GM13976 (cell line): Measurements from ENCODE around the gene KIRREL3.

ENCODE experiments used
- DNase-seq: peaks from one replicate; pipeline ENCODE4 v3.0.0; 2012; ENCODE audit warnings: low spot score
- in situ Hi-C: fragments of 300-500 bp; cut with MboI; formaldehyde crosslinking; loops from one replicate; pipeline ENCODE4 v1.12.0; 2022; ENCODE audit warnings: low sequenced_read_pairs, mixed read lengths, inconsistent platforms; ENCODE audit not compliant: unreplicated experiment
- TF ChIP-seq, protein P1 (sequence below): IDR thresholded peaks from 2 replicates; pipeline ENCODE4 v1.5.1; 2012; ENCODE audit warnings: borderline replicate concordance, mild to moderate bottlenecking; ENCODE audit not compliant: insufficient read depth; ENCODE audit errors: extremely low read depth, missing control alignments, control extremely low read depth

The KIRREL3 gene

DNA sequence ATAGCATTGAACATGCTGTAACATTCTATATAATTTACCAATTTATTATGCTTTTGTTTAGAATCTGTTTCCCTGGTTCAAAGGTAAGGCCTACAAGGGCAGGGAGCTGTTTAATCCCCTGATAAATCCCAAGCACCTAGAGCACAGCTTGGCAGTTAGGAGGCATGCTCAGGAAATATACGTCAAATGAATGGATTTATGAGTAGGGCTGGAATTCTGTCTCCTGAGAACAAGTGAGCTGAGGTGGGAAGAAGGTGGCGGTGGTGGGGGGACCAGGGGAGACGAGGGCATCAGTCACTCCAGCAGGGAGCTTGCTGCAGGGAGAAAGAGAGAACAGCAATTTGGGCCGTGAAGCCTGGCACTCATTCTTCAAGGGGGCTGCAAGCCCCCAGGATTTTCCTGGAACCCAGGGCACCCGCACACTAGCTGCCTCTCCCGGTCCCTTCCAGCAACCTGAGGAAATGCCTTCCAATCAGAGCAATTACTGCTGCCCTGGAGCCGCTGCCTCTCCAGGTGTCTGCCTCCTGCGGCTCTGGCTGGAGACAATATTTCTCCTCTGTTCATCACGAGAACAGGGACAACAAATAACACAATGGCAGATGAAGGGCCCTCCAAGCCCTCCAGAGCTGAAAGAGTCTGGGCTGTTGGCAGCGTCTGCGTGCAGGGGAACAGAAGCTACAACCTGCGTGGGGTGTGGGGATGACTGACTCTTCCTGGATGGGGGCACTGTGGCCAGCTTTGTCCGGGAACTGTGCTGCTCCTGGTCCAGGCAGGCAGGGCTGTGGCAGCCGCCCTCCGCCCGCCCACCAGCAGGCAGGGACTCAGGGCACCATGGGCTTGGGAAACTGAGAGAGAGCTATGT, 411.7 kb downstream of the KIRREL3 start:
- no peak for DNase-seq
- TF ChIP-seq, protein P1, sequence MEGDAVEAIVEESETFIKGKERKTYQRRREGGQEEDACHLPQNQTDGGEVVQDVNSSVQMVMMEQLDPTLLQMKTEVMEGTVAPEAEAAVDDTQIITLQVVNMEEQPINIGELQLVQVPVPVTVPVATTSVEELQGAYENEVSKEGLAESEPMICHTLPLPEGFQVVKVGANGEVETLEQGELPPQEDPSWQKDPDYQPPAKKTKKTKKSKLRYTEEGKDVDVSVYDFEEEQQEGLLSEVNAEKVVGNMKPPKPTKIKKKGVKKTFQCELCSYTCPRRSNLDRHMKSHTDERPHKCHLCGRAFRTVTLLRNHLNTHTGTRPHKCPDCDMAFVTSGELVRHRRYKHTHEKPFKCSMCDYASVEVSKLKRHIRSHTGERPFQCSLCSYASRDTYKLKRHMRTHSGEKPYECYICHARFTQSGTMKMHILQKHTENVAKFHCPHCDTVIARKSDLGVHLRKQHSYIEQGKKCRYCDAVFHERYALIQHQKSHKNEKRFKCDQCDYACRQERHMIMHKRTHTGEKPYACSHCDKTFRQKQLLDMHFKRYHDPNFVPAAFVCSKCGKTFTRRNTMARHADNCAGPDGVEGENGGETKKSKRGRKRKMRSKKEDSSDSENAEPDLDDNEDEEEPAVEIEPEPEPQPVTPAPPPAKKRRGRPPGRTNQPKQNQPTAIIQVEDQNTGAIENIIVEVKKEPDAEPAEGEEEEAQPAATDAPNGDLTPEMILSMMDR: no peak
- in situ Hi-C loops: no loop called here

DNA sequence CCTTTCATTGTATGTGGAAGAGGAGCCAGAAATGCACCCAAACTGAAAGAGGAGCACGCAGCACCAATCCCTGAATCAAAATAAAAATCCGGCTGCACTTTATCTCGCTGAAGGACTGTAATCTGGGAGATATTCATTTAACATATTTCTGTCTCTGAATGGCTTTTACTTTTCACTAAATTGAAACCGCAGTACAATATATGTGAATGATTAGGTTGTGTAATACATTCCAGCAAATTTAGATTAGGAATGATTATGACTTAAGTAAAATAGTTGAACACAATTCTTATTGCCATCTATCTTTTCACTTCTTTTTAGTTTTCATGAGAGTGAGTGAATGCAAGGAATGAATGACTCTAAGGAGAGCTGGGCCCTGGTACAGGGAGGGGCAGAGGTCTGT, 413.0 kb downstream of the KIRREL3 start:
- no peak for DNase-seq
- TF ChIP-seq, protein P1: no peak
- in situ Hi-C loops: no loop called here

DNA sequence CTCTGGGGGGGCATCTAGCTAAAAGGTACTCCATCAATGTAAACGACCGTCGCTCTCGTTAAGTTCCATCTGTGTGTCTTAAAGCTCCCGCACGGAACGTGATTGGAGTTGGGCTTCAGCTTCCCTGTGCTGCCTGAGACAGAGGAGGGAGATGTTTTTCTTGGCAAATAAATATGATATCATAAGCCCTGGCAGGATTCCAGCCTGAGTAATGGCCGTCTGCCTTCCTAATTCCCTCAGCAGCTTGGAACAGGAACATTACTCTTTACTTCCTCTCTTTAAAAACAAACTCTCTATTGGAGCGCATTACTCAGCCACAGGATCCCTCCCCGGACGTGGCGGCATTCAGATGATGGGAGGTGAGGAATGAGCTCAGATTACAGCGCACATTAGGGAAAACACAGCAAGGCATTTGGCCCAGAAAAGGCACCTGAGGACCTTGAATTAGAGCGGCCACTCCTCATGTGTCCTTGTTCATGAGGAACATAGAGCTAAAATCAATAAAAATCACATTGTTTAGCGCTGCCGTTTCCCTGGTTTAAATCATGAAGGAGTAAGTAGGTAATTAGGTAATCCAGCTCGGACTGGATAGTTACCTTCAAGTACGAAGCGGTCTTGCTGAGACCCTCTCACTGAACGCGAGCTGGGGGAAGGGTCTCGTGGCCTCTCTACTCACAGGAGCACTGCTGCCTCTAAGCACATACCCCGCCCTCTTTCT, 414.6 kb downstream of the KIRREL3 start:
- in situ Hi-C loops: no loop called here
- TF ChIP-seq, protein P1: no peak
- DNase-seq: no peak

DNA sequence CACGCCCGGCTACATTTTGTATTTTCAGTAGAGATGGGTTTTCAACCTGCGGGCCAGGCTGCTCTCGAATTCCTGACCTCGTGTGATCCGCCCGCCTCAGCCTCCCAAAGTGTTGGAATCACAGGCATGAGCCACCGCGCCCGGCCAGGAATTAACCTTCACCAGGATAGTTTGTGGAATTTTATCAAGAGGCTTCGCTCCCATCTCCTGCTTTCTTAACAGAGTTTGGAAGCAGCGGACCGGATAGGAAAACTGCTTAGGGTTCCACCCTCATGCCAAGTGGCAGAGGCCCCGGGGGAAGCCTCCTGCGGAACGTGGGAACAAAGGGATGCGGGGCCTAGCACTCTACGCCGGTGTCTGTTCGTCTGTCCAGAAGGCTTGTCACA, 415.2 kb downstream of the KIRREL3 start:
- TF ChIP-seq, protein P1: no peak
- in situ Hi-C loops: no loop called here
- no peak for DNase-seq

DNA sequence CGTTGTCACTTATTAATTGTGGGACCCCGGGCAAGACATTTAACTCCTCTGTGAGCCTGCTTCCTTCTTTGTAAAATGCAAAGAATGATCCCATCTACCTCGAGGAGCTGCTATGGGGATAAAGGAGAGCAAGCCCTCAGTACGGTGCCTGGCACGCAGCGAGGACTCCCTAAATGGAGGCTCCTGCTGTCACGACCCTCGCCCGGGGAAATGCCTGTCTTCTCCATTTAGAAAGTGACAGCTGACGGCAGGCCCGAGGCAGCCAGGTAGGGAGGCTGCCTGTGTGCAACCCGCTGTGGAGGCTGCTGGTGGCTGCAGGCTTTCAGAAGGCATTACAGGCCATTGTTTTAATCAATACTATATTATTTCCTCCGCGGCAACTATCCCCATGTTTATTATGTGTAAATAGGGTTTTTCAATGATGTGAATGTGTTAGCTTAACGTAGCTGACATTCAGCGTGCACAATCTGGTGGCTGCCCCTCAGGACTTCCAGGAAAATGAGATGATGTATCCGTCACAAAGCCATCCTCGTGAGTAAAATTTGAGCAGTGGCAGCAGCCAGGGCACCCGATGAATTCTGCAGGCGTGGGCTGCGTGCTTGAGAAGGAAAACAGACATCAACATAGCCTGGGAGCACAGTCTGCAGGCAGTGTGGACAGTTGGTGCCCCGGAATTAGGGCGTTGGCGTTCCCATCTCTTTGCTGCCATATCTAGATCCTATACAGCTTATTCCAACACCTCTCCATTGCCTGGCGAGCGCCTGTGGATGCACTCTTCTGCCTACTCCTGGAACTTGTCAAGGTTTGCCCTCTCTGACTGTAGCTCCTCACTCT, 416.8 kb downstream of the KIRREL3 start:
- TF ChIP-seq, protein P1: no peak
- in situ Hi-C loops: no loop called here
- no peak for DNase-seq

DNA sequence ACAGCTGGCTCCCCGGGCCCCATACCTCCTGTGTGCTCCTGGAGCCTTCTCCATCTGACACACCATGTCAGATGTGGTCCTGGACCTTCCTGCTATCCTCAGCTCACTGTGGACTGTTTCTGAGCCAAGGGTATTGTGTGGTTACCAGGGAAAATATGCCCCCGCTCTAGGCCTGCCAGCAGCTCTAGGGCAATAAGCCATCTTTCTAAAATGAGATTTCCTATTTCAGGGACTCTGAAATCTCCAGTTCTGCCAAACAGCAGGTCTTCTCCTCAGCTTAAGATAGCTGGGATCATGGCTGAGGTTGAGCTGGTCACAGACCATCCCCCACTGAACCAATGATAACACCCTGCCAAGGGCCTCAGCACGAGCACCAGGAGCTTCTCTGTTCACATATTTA, 417.5 kb downstream of the KIRREL3 start:
- TF ChIP-seq, protein P1: no peak
- in situ Hi-C loops: no loop called here
- DNase-seq: no peak
